ENCODE results near the gene MCTP2.

MCTP2 gene

GRCh38 chr15:94322141-94322540 lies 90.8 kb downstream of the MCTP2 start:
- no peak overlapping the region for H3K27ac ChIP-seq
- no peak for TF ChIP-seq CTCF (IDR thresholded peaks at IDR 0.05)
- no peak for TF ChIP-seq ZFX (IDR thresholded peaks at IDR 0.05; ENCODE audit: borderline replicate concordance)

- TF ChIP-seq ZFX (IDR thresholded peaks at IDR 0.05; ENCODE audit: borderline replicate concordance): no peak
- TF ChIP-seq CTCF (IDR thresholded peaks at IDR 0.05): no peak
These were observed 91.7 kb downstream of the MCTP2 start for GRCh38 chr15:94323076-94323475.

GRCh38 chr15:94324117-94324826 lies 92.9 kb downstream of the MCTP2 start:
- TF ChIP-seq CTCF (IDR thresholded peaks at IDR 0.05) (peak; percentile 88), ZFX (IDR thresholded peaks at IDR 0.05; ENCODE audit: borderline replicate concordance) (no peak)
- H3K27ac ChIP-seq: no peak overlapping the region

More at GRCh38 chr15:94323076-94323475, 91.7 kb downstream of the MCTP2 start:
- H3K27ac ChIP-seq: no peak overlapping the region

GRCh38 chr15:94324835-94325767 lies 93.7 kb downstream of the MCTP2 start:
- no peak overlapping the region for H3K27ac ChIP-seq
- TF ChIP-seq ZFX (IDR thresholded peaks at IDR 0.05; ENCODE audit: borderline replicate concordance): no peak
- no peak for TF ChIP-seq CTCF (IDR thresholded peaks at IDR 0.05)

- TF ChIP-seq ZFX (IDR thresholded peaks at IDR 0.05; ENCODE audit: borderline replicate concordance) (no peak), CTCF (IDR thresholded peaks at IDR 0.05) (peak; percentile 81)
- no peak overlapping the region for H3K27ac ChIP-seq
These were observed 96.1 kb downstream of the MCTP2 start for GRCh38 chr15:94327356-94327936.

- H3K27ac ChIP-seq: no peak overlapping the region
- TF ChIP-seq CTCF (IDR thresholded peaks at IDR 0.05) (no peak), ZFX (IDR thresholded peaks at IDR 0.05; ENCODE audit: borderline replicate concordance) (no peak)
These were observed 100.4 kb downstream of the MCTP2 start for GRCh38 chr15:94331731-94332130.
